GM18907 (cell line): ENCODE results near the gene FBH1.
"Not testable (repeated sequence)": the region's sequence is repeated elsewhere in the genome, so short reads cannot be mapped to it uniquely, and the experiment has no call there.

Source experiments
- ATAC-seq: cut with Tn5 transposase; IDR thresholded peaks from one replicate; pipeline ENCODE4 v1.9.1; 2021; ENCODE audit warnings: mild to moderate bottlenecking, moderate library complexity; ENCODE audit not compliant: unreplicated experiment

Gene FBH1

DNA sequence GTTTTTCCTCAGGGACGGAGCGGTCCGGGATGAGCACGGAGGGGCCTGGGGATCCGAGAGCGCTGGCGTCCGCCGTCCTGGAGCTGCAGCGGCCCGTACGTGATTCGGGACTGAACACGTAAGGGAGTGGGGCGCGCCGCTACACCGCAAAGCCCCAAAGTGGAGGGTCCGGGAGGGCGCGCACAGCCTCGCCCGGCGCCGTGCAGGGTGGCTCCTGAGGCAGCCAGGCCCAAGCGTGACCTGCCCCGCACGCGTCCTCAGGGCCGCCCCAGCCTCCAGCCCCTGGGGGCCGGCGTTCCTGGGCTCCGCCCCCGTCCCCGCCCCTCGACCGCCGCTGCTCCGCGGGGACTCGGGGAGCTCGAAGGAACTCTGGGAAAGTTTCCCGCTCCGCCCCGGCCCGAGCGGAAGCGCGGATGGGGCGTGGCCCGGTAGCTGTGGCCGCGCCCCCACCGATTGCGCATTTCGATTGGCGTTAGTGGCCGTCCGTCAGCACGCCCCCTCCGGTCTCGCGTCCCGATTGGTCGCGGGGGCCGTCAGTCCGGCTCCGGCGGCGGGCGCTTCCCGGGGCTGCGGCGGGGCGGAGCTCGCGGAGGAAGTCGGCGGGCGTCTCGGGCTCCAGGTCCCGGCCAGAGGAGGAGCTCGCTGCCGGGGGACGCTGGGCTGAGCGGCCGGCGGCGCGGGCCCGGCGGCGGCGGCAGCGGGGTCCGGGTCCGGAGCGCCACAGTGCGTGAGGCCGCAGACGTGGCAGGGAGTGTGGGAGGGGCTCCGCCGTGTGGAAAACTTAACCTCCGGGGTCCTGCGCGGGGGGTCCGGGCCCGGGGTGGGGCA, at the start of gene FBH1, which contains the start of gene ANKRD16:
FBH1 (plus strand) TSS at position 620 of the 828 bp plus-strand sequence; CDS start at position 723, 103 bp downstream.
ANKRD16 (minus strand) TSS at position 270 of the 828 bp plus-strand sequence. CDS start 539 bp downstream, outside the sequence.
- ATAC-seq = peak; percentile 87

DNA sequence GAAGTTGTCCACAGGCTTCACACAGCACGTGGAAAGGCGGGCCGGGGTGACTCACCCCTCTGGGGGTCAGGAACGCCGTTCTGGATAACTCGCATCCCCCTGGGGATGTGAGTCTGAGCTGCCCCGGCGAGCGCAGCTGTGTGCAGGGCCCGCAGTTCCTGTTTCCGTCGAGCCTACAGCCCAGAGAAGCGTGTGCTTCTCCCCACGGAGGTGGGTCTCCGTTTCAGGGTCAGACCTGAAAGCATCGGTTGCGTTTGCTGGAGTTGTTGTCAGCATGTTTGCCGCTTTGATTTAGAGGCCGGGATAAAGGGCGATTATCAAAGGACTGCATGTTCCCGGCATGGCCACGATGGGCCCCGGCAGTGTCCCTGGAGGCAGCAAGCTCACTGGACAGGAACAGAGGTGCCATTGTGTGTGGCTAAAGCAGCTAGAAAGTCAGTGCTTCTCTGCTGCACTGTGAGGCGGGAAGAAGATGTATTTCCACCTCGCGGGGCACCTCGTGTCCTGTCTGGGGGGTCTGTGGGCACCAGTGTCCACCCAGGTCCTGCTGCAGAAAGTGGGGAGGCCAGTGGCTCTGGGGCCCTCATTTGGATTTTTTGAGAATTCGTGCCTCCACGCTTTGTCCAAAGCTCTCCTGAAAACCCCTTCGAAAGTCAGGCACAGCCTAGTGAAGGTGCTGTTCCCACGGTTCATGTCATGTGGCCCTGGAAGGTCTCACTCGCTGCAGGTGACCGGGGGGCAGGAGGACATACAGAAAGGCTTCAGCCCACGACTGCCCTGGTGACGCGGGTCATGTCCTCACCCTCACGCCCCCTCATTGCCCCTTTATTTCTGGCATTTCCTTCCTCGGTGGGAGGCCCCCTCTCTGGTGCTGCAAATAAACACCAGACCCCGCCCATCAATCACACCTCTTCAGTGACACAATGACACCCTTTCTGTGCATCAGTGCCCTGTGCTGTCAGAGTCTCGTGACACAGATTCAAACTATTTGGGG, 49.4 kb upstream of the FBH1 start:
- ATAC-seq = peak; percentile 87

DNA sequence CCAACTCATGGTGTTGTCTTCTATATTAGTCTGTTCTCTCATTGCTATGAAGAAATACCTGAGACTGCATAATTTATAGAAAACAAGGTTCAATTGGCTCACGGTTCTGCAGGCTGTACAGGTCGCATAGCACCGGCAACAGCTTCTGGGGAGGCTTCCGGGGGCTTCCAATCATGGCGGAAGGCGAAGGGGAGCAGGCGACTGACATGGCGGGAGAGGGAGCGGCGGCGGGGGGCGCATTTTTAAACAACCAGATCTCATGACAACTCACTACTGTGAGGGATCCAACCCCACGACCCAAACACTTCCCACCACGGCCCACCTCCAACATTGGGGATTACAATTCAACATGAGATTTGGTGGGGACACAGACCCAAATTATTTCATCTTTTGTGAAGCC, 48.1 kb upstream of the FBH1 start:
- ATAC-seq = no peak

DNA sequence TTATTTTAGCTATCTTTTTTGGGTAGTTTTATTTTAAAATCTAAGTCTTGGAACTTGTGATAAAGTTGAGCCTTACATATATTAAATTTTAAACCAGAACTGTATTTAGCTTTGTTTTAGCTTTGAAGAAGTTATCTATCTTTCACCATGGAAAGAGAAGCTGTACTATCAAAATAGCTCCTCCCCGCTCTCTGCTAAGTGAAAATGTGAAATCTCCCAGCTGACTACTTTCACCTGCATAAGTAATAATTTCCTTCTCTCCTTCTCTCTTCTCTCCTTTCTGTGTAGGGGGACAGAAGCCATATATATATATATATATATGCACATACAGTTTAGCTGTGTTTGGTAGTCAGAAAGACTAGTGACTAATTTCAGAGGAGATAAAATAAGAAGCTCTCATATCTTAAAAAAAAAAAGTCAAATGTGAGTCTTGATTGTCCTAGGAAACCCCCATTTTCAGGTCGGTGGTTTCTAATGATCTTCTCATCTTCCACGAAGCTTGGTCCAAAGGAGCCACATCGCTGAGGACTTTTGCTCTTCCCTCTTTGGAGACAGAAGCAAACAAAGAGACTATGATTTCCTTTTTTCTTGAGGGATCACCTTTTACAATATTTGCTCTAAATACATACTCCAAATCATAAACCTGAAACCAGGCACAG, 46.2 kb upstream of the FBH1 start:
- no peak for ATAC-seq

DNA sequence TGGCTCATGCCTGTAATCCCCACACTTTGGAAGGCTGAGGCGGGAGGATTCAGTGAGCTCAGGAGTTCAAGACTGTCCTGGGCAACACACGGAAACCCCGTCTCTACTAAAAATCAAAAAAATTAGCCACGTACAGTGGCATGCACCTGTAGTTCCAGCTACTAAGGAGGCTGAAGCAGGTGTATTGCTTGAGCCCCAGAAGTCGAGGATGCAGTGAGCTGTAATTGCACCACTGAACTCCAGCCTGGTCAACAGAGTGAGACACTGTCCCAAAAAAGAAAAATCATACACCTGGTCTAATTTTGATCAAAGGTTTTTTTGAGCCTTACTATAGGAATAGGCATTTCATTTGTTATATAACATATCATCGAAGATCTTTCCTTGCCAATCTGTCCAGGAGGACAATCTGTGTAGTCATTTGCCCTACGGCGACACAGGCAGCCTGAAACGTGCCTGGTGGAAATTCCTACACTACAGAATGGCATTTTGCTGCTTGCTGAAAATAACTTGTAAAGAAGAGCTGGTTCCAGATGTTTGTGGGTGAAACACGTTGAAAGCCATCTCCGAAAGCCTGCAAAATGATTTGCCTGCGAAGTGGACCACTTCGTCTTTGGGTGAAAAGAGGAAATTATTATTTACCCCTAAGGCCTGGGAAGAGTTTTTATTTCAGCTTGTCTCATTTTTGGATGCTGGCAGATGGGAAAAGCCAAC, 45.5 kb upstream of the FBH1 start:
- no peak for ATAC-seq

DNA sequence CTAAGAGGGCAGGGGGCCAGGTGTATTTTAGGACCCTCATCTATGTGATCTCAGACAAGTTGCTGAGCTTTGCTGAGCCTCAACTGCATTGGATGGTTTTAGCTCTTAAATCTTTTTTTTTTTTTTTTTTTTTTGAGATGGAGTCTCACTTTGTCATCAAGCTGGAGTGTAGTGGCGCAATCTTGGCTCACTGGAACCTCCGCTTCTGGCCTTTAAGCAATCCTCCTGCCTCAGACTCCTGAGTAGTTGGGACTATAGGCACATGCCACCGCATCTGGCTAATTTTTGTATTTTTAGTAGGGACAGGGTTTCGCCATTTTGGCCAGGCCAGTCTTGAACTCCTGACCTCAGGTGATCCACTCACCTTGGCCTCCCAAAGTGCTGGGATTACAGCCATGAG, 43.4 kb upstream of the FBH1 start:
- not testable (repeated sequence) for ATAC-seq

DNA sequence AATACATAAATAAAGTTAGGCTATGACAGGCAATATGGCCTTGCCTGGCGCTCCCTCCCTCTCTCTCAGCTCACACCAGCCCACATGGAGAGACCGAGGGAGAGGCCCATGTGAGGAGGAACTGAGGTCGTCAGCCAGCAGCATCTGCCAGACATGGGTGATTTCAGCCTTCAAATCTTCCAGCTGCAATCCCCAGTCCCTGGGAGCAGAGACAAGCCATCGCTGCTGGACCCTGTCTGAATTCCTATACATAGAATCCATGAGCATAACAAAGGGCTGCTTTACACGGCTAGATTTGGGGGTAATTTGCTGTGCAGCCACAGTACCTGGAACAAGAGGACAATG, 35.9 kb upstream of the FBH1 start:
- ATAC-seq = no peak

DNA sequence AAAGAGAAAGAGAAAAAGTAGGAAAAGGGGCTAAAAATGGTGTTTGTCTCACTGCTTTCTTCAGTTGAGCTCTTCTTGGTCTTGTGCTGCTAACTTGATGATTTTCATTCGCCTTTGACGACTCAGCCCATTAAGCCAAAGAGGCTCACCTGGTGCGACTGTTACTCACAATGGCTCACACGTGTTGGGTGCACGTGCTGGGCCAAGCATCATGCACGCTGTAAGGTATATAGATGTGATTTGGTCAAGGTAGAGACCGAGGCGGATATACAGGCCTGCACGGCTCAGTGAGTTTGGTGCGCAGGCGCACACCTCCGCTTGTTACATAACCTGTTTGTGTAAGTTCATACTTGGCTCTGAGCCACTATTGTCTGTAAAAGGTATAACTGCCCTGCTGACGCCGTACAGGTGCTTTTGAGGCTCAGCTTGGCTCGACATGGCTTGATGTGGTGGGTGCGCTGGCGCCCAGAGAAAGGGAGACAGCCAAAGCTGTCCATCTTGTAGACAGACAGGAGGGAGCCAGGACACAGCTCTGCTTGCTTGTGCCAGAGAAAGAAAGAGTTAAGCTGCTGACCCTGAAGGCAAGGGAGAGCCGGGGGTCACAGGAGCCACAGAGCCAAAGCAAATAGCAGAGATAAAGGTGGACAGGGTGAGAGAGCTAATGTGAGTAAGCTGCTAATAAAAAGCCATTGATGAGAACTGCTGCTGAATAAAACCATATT, 33.9 kb upstream of the FBH1 start:
- ATAC-seq = no peak

DNA sequence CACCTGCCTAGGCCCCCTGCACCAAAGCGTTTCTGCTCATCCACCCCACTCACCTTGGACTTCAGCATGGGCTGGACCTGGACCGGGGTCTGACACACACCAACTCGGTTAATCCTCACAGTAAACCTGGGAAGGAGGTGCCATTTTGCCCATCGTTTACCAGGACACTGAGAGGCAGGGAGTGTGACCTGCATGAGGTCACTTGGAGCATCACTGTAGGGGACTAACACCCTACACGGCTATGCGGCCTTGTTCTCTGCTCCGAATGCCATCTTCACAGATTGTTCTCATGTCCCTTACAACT, 33.4 kb upstream of the FBH1 start:
- no peak for ATAC-seq

DNA sequence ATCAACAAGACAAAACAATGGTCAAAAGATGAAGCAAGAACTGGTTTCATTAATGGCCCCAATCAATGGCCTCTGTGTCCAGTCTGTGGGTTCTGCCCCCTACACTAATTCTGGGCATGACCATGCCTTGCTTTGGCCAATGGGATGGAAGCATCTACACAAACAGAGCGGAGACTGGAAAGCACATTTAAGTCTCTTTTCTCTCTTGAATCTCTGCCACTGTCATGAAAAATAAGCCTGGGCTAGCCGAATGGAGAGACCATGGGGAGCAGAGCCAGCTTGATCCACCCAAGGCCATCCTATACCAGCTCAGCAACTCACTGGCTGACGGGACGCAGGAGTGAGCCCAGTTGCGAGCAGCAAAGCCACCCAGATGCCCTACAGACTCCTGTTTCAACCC, 31.2 kb upstream of the FBH1 start:
- no peak for ATAC-seq

DNA sequence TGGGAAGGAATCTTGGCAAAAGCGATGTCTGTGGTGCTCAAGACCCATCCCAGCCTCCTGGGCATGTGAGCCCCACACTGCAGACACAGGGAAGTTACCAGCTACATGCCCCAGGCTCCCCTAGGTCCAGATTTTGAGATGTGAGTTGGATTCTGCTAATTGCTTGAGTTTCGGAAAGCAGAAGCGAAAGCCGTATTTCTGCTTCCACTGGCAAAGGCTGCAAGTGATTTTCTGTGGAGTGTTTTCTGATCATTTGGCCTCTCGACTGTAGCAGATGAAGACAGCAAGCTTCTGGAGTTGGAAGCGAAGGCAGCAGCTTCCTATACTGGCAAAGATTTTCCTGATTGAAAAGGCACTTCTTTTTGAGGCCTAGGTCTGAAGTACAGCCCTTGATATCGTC, 30.0 kb upstream of the FBH1 start:
- ATAC-seq = no peak

DNA sequence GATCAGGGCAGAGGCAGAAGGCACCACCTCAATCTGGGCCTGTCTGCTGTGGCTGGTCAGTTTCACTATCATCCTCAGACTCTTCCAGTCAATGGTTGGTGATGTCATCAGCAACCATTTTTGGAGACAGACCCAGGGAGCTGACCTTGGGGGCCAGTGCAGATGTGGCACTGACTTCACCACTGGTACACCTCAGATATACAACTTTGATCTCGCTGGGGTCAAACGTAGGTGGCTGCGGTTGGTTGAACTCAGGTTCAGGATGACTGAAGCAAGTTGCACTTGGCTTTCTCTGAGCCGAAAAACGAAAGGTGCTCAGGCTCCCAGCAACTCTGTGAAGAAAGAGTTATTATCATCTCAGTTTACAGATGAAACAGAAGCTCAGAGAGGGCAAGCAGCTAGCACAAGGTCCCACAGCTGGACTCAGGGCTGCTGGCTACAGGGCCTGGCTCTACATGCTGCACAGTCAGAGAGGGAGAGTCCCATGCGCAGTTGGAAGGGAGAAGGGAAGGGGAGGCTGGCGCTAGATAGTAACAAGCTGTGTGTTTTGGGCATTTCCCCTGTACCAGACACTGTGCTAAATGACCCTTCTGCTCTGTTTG, 27.6 kb upstream of the FBH1 start:
- peak; percentile 97 for ATAC-seq

DNA sequence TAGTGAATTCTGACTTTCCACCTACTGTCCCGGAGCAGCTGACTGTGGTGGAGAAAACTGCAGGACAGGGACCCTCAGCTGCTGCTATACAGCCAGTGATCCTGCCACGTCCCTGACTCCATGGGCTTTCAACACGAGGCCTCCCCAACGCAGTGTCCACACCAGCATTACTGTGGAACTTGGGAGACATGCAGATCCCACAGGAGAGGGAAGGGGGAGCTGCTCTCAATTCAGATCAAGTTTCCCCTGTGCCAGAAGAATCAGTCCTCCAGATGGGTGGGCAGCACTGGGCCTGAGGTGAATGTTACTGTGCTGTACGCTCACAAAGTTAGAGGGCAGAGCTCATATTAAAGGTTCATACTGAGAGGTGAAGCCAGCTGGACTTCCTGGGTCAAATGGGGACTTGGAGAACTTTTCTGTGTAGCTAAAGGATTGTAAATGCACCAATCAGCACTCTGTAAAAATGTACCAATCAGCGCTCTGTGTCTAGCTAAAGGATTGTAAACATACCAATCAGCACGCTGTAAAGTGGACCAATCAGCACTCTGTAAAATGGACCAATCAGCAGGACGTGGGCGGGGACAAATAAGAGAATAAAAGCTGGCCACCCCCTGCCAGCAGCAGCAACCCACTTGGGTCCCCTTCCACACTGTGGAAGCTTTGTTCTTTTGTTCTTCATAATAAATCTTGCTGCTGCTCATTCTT, 26.9 kb upstream of the FBH1 start:
- ATAC-seq = not testable (repeated sequence)

DNA sequence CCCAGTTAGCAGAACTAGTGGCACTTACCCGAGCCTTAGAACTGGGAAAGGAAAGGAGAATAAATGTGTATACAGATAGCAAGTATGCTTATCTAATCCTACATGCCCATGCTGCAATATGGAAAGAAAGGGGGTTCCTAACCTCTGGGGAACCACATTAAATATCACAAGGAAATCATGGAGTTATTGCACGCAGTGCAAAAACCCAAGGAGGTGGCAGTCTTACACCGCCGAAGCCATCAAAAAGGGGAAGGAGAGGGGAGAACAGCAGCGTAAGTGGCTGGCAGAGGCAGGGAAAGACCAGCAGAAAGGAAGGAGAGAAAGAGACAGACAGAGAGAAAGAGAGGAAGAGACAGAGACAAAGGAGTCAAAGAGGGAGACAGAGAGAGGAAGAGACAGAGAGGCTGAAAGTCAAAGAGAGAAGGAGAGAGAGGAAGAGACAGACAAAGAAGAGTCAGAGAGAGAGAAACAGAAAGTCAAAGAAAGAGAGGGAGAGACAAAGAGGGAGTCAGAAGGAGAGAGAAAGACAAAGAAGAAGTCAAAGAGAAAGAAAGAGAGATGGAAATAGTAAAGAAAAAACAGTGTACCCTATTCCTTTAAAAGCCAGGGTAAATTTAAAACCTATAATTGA, 23.5 kb upstream of the FBH1 start:
- not testable (repeated sequence) for ATAC-seq

DNA sequence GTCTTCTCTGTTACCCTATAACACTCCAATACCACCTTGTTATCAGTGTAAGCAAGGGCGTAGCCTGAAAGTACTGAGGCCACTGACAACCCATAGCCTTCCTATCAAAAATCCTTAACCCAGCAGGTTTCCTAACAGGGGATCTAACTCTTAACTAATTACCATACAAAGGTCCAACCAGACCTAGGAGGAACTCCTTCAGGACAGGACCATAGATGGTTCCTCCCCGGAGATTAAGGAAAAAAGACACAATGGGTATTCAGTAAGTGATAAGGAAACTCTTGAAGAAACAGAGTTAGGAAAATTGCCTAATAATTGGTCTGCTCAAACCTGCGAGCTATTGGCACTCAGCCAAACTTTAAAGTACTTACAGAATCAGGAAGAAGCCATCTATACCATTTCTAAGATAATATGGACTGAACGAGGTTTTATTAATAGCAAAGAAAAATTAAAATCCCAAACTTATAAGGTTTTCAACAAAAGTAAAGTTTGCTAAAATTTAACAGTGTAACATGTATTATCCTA, 22.9 kb upstream of the FBH1 start:
- ATAC-seq = not testable (repeated sequence)

DNA sequence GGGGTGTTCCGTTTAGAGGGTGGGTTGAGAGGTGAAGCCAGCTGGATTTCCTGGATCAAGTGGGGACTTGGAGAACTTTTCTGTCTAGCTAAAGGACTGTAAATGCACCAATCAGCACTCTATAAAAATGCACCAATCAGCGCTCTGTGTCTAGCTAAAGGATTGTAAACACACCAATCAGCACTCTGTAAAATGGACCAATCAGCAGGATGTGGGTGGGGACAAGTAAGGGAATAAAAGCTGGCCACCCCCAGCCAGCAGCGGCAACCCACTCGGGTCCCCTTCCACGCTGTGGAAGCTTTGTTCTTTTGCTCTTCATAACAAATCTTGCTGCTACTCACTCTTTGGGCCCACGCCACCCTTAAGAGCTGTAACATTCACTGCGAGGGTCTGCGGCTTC, 21.7 kb upstream of the FBH1 start:
- not testable (repeated sequence) for ATAC-seq

DNA sequence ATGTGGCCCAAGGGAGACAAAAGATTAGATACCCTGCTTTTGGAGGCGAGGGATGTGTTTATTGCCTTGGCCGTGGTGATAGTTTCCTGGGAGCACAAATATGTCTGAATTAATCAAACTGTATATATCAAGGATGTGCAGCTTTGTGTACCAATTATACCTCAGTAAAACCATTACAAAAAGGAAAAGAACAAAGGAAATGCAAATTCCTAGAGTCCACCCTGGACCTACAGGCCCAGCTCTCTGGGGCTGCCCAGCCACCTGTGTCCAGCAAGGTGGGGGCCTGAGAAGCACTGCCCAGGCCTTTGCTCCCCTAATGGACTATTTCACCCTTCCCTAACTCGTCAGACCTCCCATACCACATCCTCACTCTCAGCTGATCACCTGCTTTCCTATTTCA, 20.9 kb upstream of the FBH1 start:
- ATAC-seq = no peak

DNA sequence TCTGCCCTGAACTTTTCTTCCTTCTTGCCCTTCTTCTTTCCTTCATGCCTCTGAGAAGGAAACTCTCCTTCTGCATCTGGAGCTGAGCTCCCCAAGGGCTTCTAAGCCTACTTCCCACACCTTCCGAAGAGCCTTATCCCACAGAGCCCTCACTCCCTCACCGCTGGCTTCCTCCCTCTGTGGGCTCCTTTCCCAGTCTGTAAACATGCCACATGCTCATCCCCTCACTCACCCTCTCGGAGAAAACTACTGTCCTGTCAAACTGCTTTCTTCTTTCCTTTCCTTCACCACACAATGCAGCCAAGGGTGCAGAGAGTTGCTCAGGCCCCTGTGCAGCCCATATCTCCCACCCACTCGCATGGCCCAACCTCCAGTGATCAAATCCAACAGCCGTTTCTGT, 18.4 kb upstream of the FBH1 start:
- ATAC-seq = no peak
